PC-3 (cell line): Measurements from ENCODE around the gene MVB12B. TPM values are rescaled to one million over a fixed set of nuclear protein-coding genes. Genes with fewer than 3 reads are reported as not detected.
A peak's percentile ranks its signal among the peaks of the same experiment; 100 is the strongest.

ENCODE experiments used
- ATAC-seq: fragments of 200-7000 bp; cut with Tn5 transposase; 2 replicates; pipeline ENCODE4 v1.9.1; 2020; ENCODE audit warnings: mild to moderate bottlenecking, moderate library complexity
- BruUV-seq: library from RNA; stranded (reverse); fragments of 400-500 nt; replicated peaks from 2 replicates; lab custom pipeline; 2021; lab: Mats Ljungman, UMichigan
- CTCF ChIA-PET: fragments of 300-600 bp; sonication (Branson Sonifier 250); formaldehyde crosslinking; loops from one replicate; lab custom pipeline; 2022; ENCODE audit warnings: antibody characterized with exemption; lab: Charles Lee
- POLR2A ChIA-PET: fragments of 300-600 bp; sonication (Branson Sonifier 250); formaldehyde crosslinking; loops from one replicate; lab custom pipeline; 2022; ENCODE audit warnings: antibody characterized with exemption; ENCODE audit not compliant: unreplicated experiment; lab: Charles Lee
- DNase-seq: peaks from one replicate; pipeline ENCODE4 v3.0.0-alpha.2; 2015
- H2AFZ ChIP-seq: fragments of 300-600 bp; sonication (generic); 2 replicates; pipeline ENCODE4 v1.6.0; 2016; ENCODE audit warnings: antibody characterized with exemption, low read length
- H3F3A ChIP-seq: fragments of 300-600 bp; sonication (generic); one replicate; pipeline ENCODE4 v1.6.0; 2017; ENCODE audit warnings: antibody characterized with exemption, low read length, control low read depth, mild to moderate bottlenecking; ENCODE audit not compliant: unreplicated experiment
- H3K27ac ChIP-seq: fragments of 300-600 bp; sonication (generic); 2 replicates; pipeline ENCODE4 v1.5.1; 2016; ENCODE audit warnings: mild to moderate bottlenecking, low read length
- H3K27me3 ChIP-seq: fragments of 300-600 bp; sonication (generic); 2 replicates; pipeline ENCODE4 v1.6.1; 2016; ENCODE audit warnings: low read length, mixed read lengths
- H3K36me3 ChIP-seq: fragments of 300-600 bp; sonication (generic); 2 replicates; pipeline ENCODE4 v1.6.1; 2016; ENCODE audit warnings: low read depth, mixed run types, low read length, mixed read lengths
- H3K4me1 ChIP-seq: fragments of 300-600 bp; sonication (generic); 2 replicates; pipeline ENCODE4 v1.5.1; 2016; ENCODE audit warnings: low read length; ENCODE audit not compliant: insufficient read depth
- H3K4me2 ChIP-seq: fragments of 300-600 bp; sonication (generic); 2 replicates; pipeline ENCODE4 v1.6.0; 2016; ENCODE audit warnings: low read length
- H3K4me3 ChIP-seq: fragments of 300-600 bp; sonication (generic); 2 replicates; pipeline ENCODE4 v1.5.1; 2016; ENCODE audit warnings: mild to moderate bottlenecking, low read length, mixed read lengths
- H3K79me2 ChIP-seq: fragments of 300-600 bp; sonication (generic); 2 replicates; pipeline ENCODE4 v1.6.1; 2017; ENCODE audit warnings: low read length, mixed read lengths
- H3K9ac ChIP-seq: fragments of 300-600 bp; sonication (generic); 2 replicates; pipeline ENCODE4 v1.6.0; 2016; ENCODE audit warnings: mild to moderate bottlenecking, low read length
- H3K9me2 ChIP-seq: fragments of 300-600 bp; sonication (generic); replicated peaks from 2 replicates; pipeline ENCODE4 v1.6.1; 2016; ENCODE audit warnings: mixed run types, low read length, mixed read lengths
- H3K9me3 ChIP-seq: fragments of 300-600 bp; sonication (generic); 2 replicates; pipeline ENCODE4 v1.6.1; 2016; ENCODE audit warnings: low read length, mixed read lengths
- H4K20me1 ChIP-seq: fragments of 300-600 bp; sonication (generic); 2 replicates; pipeline ENCODE4 v1.6.1; 2016; ENCODE audit warnings: low read length, mixed read lengths
- EZH2 ChIP-seq: fragments of 300-600 bp; sonication (generic); IDR thresholded peaks from one replicate; pipeline ENCODE4 v1.6.1; 2017; ENCODE audit warnings: antibody characterized with exemption, mild to moderate bottlenecking, low read length; ENCODE audit not compliant: unreplicated experiment
- EZH2phosphoT487 ChIP-seq: fragments of 300-600 bp; sonication (generic); IDR thresholded peaks from 2 replicates; pipeline ENCODE4 v1.6.1; 2018; ENCODE audit warnings: mild to moderate bottlenecking, antibody characterized with exemption, low read length, borderline replicate concordance
- intact Hi-C: fragments of 100-400 bp; cut with micrococcal nuclease; formaldehyde crosslinking; loops from 2 replicates; pipeline ENCODE4 v1.9.0; 2023
- total RNA-seq: library from RNA; depleted of rRNA; stranded (reverse); fragments of >200 nt; gene quantifications from 2 replicates; pipeline ENCODE4 v1.2.3, GENCODE V29; 2014
- TF ChIP-seq, protein P1 (sequence below): fragments of 300-600 bp; sonication (generic); conservative IDR thresholded peaks from 2 replicates; pipeline ENCODE4 v1.5.1; 2017; ENCODE audit warnings: antibody characterized with exemption, low read depth, mild to moderate bottlenecking, low read length

The MVB12B gene
- total RNA-seq, 1 experiment from 2014 or later: 7.2 TPM

DNA sequence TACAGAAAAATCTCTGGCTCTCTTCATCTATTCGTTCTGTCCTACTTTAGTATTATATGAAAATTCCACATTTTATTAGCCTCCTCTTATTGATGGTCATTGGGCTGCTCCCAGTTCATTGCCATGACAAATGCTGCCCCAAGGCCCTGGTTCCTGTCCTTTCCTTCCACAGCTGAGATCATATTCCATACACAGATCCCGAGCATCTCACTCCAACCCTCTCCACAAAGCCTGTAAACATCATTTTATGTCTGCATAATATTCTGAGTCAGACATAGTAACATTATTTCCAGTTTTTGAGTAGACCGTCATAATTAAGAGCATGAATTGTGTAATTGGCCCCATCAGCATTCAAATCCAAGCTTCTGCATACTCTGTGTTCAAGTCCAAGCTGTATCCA, 86.3 kb downstream of the MVB12B start:
- BruUV-seq: no TSS peak
- Histone ChIP-seq H3K9ac (no peak overlapping the region), H3K9me3 (no peaks in the 10 kb centered on the region), H2AFZ (no peak overlapping the region), H3K9me2 (no peaks in the 10 kb centered on the region), H3F3A (no peaks in the 10 kb centered on the region), H3K36me3 (no peaks in the 10 kb centered on the region), H4K20me1 (no peaks in the 10 kb centered on the region), H3K79me2 (no peaks in the 10 kb centered on the region), H3K4me3 (no peak overlapping the region), H3K4me2 (no peak overlapping the region), H3K27ac (no peak overlapping the region), H3K4me1 (0 out of 2 replicates have a peak, but pooled peaks cover 4% of the 10 kb centered on the region), H3K27me3 (no peaks in the 10 kb centered on the region)
- DNase-seq: no peak
- POLR2A ChIA-PET: no interaction called here
- intact Hi-C loops: no loop called here
- peak; percentile 79 for ATAC-seq
- no peak for TF ChIP-seq EZH2phosphoT487
- TF ChIP-seq EZH2: no peak
- TF ChIP-seq, protein P1, sequence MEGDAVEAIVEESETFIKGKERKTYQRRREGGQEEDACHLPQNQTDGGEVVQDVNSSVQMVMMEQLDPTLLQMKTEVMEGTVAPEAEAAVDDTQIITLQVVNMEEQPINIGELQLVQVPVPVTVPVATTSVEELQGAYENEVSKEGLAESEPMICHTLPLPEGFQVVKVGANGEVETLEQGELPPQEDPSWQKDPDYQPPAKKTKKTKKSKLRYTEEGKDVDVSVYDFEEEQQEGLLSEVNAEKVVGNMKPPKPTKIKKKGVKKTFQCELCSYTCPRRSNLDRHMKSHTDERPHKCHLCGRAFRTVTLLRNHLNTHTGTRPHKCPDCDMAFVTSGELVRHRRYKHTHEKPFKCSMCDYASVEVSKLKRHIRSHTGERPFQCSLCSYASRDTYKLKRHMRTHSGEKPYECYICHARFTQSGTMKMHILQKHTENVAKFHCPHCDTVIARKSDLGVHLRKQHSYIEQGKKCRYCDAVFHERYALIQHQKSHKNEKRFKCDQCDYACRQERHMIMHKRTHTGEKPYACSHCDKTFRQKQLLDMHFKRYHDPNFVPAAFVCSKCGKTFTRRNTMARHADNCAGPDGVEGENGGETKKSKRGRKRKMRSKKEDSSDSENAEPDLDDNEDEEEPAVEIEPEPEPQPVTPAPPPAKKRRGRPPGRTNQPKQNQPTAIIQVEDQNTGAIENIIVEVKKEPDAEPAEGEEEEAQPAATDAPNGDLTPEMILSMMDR: no peak
- CTCF ChIA-PET: no interaction called here

DNA sequence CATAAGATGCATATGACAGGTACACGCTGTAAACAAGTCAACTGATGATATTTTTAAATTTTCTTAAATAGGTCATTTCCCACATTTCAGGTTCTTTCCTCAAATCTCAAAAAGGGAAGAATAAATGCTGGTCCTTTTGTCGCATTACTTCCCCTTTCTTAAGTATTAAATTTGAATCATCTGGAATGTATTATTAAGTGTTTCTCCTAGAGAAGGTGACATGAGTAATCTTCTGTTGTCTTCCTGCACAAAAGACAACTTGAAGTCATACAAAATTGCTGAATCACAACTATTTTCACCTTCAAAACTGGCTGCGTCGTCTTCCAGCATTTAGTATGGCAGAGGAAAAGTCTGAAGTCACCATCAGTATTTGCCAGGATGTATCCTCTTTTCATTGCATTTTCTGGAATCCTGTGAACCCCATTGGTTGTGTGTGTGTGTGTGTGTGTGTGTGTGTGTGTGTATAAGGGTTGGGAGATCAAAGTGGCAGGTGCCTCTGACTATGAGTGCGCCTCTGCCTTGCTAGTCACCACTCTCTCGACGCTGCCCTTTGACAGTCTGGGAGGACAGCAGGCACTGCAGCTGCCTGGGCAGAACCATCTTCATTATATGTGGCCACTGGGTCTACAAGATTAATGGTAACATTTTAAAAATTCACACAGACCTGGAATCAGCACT, 86.9 kb downstream of the MVB12B start:
- no peaks in the 10 kb centered on the region for H3K27me3 ChIP-seq
- no peak overlapping the region for H3K9ac ChIP-seq
- H3K79me2 ChIP-seq: no peaks in the 10 kb centered on the region
- H3K36me3 ChIP-seq: no peaks in the 10 kb centered on the region
- DNase-seq: no peak
- no peak for TF ChIP-seq EZH2phosphoT487
- no peak for TF ChIP-seq EZH2
- TF ChIP-seq, protein P1: no peak
- no peaks in the 10 kb centered on the region for H4K20me1 ChIP-seq
- no peak overlapping the region for H2AFZ ChIP-seq
- H3K27ac ChIP-seq: no peak overlapping the region
- ATAC-seq: no peak
- intact Hi-C loops: no loop called here
- no peak overlapping the region for H3K4me2 ChIP-seq
- POLR2A ChIA-PET: no interaction called here
- no peaks in the 10 kb centered on the region for H3K9me3 ChIP-seq
- H3K9me2 ChIP-seq: no peaks in the 10 kb centered on the region
- 0 out of 2 replicates have a peak, but pooled peaks cover 4% of the 10 kb centered on the region for H3K4me1 ChIP-seq
- no peak overlapping the region for H3K4me3 ChIP-seq
- no peaks in the 10 kb centered on the region for H3F3A ChIP-seq
- BruUV-seq: no TSS peak
- CTCF ChIA-PET: no interaction called here

DNA sequence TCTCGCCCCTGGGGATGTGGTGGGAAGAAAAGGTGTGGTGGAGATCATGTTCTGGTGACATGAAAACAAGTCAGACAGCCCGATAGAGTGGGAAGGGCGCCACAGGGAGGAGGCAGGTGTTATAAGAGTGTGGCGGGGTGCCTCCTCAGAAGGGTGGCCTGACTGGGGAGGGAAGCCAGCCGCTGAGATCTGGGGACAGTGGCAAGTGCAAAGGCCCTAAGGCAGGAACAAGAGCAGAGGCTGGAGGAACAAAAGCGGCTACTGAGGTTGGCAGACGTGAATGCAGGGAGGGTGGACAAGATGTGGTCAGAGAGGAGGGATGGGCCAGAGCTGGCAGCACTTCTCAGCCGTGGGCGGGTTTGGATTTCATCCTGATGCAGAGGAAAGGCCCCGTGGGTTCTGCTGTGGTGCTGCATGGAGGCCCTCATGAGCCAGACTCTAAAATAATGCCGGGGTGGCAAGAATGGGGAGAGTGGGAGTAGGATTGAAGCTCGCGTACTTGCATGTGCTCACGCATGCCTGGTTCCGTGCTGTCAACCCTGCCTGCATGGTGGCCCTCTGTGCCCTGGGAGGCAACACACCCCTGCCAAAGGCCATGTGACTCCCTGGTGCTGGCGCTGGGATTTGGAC, 89.2 kb downstream of the MVB12B start:
- POLR2A ChIA-PET: no interaction called here
- no TSS peak for BruUV-seq
- peaks cover 23% of the 10 kb centered on the region for H3K4me1 ChIP-seq
- H3K27me3 ChIP-seq: no peaks in the 10 kb centered on the region
- DNase-seq (no peak), ATAC-seq (no peak)
- no peak for TF ChIP-seq EZH2
- TF ChIP-seq, protein P1: no peak
- TF ChIP-seq EZH2phosphoT487: no peak
- no peak overlapping the region for H2AFZ ChIP-seq
- H3K9me2 ChIP-seq: no peaks in the 10 kb centered on the region
- H3K4me2 ChIP-seq: no peak overlapping the region
- H3K27ac ChIP-seq: no peak overlapping the region
- H3K4me3 ChIP-seq: no peak overlapping the region
- H4K20me1 ChIP-seq: no peaks in the 10 kb centered on the region
- no peaks in the 10 kb centered on the region for H3F3A ChIP-seq
- CTCF ChIA-PET: no interaction called here
- intact Hi-C loops: no loop called here
- no peaks in the 10 kb centered on the region for H3K36me3 ChIP-seq
- H3K9ac ChIP-seq: no peak overlapping the region
- H3K9me3 ChIP-seq: no peaks in the 10 kb centered on the region
- no peaks in the 10 kb centered on the region for H3K79me2 ChIP-seq
